Prostate gland (tissue), 2 donors: ENCODE results near the gene RAPGEF4.

Experiments
- CTCF ChIP-seq, 4 experiments: fragments of 200-600 bp in 2 of 4; fragments of 450-650 bp in 2 of 4; sonication (generic) in 2 of 4; IDR thresholded peaks; 1 replicate in 3 of 4; 2 replicates in 1 of 4; pipeline ENCODE4 v1.5.1; 2016 to 2019; ENCODE audit warnings: antibody characterized with exemption in 4 of 4, mild to moderate bottlenecking in 2 of 4, moderate library complexity in 2 of 4
- POLR2A ChIP-seq: fragments of 450-650 bp; IDR thresholded peaks from one replicate; pipeline ENCODE4 v1.6.1; 2016; ENCODE audit warnings: antibody characterized with exemption, mild to moderate bottlenecking
- POLR2AphosphoS5 ChIP-seq: sonication (generic); formaldehyde crosslinking; IDR thresholded peaks from one replicate; pipeline ENCODE4 v1.6.1; 2017; ENCODE audit warnings: antibody characterized with exemption

- TF ChIP-seq POLR2A (no peak), CTCF (IDR thresholded peaks at IDR 0.05) (no peak), POLR2AphosphoS5 (no peak)
These were observed 7.4 kb downstream of the RAPGEF4 start for GRCh38 chr2:172742931-172743540.
